Measurements from ENCODE around the gene GTSF1L.

Gene GTSF1L

DNA sequence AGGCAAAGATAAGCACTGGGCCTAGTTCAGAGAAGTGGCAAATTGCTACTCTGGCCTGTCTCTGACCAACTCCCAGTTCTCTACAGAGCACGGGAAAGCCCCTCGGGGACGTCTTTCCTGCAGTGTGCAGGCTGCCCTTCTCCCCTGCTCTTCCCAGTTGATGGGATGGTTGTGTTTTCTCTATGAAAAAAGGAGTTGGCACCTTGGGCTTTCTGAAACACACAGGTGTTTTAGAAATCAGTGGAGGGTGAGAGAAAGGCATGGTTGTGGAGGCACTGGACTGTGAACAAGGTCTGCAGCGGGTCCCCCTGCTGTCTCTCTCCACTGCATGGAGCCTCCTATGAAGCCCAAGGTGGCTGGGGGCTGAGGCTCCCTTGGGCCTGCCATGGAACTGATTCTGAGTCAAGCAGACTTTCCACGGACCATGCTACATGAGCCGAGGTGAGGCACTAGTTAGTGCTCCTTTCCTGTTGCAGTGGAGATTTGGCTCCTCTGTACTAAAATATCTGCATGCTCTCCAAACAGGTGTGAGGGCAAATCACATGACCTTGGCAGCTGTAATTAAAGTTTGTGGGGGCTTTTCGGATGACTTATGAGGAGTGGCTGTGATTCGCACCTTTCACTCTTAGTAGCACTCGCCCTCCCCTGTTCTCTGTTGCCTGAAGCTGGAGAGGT lies 16.3 kb downstream of the GTSF1L start:
- DNase-seq (ENCODE audit: low read depth), result no peak
- TF ChIP-seq, protein P1, sequence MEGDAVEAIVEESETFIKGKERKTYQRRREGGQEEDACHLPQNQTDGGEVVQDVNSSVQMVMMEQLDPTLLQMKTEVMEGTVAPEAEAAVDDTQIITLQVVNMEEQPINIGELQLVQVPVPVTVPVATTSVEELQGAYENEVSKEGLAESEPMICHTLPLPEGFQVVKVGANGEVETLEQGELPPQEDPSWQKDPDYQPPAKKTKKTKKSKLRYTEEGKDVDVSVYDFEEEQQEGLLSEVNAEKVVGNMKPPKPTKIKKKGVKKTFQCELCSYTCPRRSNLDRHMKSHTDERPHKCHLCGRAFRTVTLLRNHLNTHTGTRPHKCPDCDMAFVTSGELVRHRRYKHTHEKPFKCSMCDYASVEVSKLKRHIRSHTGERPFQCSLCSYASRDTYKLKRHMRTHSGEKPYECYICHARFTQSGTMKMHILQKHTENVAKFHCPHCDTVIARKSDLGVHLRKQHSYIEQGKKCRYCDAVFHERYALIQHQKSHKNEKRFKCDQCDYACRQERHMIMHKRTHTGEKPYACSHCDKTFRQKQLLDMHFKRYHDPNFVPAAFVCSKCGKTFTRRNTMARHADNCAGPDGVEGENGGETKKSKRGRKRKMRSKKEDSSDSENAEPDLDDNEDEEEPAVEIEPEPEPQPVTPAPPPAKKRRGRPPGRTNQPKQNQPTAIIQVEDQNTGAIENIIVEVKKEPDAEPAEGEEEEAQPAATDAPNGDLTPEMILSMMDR (IDR thresholded peaks at IDR 0.05; ENCODE audit: insufficient read depth, low read depth, low read length, missing control alignments), result no peak
- no peak overlapping the region for H3K4me3 ChIP-seq (ENCODE audit: low read length)

DNA sequence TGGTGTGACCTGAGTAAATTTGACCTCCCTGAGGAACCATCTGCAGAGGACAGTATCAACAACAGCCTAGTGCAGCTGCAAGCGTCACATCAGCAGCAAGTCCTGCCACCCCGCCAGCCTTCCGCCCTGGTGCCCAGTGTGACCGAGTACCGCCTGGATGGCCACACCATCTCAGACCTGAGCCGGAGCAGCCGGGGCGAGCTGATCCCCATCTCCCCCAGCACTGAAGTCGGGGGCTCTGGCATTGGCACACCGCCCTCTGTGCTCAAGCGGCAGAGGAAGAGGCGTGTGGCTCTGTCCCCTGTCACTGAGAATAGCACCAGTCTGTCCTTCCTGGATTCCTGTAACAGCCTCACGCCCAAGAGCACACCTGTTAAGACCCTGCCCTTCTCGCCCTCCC lies 24.3 kb downstream of the GTSF1L start:
- TF ChIP-seq, protein P1 (IDR thresholded peaks at IDR 0.05; ENCODE audit: insufficient read depth, low read depth, low read length, missing control alignments), result no peak
- DNase-seq (ENCODE audit: low read depth), result no peak
- H3K4me3 ChIP-seq (ENCODE audit: low read length), result no peak overlapping the region

DNA sequence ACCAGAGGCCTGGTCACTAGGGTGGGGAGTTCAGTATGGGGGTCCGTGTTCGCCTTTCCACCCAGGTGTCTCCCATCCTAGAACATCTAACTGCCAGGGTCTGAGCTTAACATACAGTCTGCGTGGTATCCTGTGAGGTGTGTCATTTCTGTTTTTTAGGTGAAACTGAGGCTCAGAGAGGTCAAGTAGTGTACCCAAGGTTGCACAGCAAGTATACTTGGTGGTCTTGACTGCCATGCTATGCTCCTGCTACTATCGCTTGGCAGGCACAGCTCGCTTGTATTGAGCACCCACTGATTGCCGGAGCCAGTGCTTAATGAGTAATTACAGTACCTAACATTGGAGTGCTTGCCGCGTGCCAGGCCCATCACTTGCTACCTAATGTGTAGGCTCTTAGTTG lies 26.2 kb downstream of the GTSF1L start:
- DNase-seq (ENCODE audit: low read depth), result no peak
- H3K4me3 ChIP-seq (ENCODE audit: low read length), result no peak overlapping the region
- TF ChIP-seq, protein P1 (IDR thresholded peaks at IDR 0.05; ENCODE audit: insufficient read depth, low read depth, low read length, missing control alignments), result no peak

DNA sequence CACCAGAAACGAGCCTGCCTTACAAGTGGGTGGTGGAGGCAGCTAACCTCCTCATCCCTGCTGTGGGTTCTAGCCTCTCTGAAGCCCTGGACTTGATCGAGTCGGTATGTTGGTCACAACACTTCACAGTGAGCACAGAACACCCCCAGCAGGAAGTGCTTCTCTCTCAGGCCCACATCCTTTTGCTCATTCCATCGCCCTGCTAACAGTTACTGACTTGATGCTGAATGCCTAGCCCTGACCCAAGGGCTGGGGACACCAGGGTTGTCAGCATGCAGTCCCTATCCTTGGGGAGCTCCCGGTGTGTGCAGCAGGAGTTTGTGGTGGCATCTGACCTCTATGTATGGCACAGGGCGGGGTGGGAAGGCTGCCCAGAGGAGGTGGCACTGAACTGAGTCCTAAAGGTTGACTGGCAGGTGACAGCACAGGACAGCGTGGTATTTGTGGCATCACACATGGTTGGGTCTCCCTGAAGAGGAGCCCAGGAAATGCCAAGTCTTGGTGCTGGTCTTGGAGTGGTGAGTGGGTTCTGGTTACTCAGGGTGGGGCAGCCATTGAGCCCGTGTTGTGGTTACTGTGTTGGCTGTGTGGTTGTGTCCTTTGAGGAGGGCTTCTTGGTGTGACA lies 26.7 kb downstream of the GTSF1L start:
- H3K4me3 ChIP-seq (ENCODE audit: low read length), result no peak overlapping the region
- TF ChIP-seq, protein P1 (IDR thresholded peaks at IDR 0.05; ENCODE audit: insufficient read depth, low read depth, low read length, missing control alignments), result no peak
- DNase-seq (ENCODE audit: low read depth), result no peak

DNA sequence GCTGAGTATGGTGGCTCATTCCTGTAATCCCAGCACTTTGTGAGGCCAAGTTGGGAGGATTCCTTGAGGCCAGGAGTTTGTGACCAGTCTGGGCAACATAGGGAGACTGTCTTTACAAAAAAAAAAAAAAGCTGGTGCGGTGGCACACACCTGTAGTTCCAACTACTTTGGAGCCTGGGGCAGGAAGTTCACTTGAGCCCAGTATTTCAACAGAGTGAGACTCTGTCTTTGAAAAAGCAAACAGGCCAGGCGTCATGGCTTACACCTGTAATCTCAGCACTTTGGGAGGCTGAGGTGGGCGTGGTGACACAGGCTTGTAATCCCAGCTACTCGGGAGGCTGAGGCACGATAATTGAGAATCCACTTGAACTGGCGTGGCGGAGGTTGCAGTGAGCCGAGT lies 31.2 kb downstream of the GTSF1L start:
- DNase-seq (ENCODE audit: low read depth), result no peak
- TF ChIP-seq, protein P1 (IDR thresholded peaks at IDR 0.05; ENCODE audit: insufficient read depth, low read depth, low read length, missing control alignments), result no peak
- H3K4me3 ChIP-seq (ENCODE audit: low read length), result no peak overlapping the region

DNA sequence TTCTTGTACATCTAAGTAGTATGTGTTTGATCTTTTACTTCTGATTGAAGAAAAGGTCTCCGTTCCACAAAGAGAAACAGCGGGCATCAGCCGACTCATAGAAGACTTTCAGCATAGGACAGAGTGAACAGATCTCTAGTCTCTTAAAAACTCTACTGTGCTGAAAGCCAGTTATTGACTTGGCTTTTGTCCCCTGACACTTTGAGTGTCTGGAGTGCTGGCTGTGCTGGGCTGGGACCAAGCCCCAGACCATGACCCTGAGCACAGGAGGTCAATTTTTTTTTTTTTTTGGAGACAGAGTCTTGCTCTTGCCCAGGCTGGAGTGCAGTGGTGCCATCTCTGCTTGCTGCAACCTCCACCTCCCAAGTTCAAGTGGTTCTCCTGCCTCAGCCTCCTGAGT lies 32.0 kb downstream of the GTSF1L start:
- TF ChIP-seq, protein P1 (IDR thresholded peaks at IDR 0.05; ENCODE audit: insufficient read depth, low read depth, low read length, missing control alignments), result no peak
- DNase-seq (ENCODE audit: low read depth), result no peak
- no peak overlapping the region for H3K4me3 ChIP-seq (ENCODE audit: low read length)

Data from epithelial cell of esophagus (primary cell).